NCI-H1930 (cell line): ENCODE data around the gene ARHGEF3.

Experiments
- DNase-seq, 2 experiments: peaks; one replicate each; lab custom pipeline; 2025; lab: John Stamatoyannopoulos, UW

The ARHGEF3 gene

DNA sequence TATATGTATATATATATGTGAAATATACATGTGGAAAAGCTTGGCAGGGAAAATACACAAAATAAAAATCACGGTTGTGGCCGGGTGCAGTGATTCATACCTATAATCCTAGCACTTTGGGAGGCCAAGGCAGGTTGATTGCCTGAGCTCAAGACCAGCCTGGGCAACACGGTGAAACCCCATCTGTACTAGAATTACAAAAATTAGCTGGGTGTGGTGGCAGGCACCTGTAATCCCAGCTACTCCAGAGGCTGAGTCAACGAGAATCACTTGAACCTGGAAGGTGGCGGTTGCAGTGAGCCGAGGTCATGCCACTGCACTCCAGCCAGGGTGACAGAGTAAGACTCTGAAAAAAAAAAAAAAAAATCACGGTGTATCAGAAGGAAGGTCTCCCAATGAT lies 20.8 kb upstream of the ARHGEF3 start:
- no peak for DNase-seq

DNA sequence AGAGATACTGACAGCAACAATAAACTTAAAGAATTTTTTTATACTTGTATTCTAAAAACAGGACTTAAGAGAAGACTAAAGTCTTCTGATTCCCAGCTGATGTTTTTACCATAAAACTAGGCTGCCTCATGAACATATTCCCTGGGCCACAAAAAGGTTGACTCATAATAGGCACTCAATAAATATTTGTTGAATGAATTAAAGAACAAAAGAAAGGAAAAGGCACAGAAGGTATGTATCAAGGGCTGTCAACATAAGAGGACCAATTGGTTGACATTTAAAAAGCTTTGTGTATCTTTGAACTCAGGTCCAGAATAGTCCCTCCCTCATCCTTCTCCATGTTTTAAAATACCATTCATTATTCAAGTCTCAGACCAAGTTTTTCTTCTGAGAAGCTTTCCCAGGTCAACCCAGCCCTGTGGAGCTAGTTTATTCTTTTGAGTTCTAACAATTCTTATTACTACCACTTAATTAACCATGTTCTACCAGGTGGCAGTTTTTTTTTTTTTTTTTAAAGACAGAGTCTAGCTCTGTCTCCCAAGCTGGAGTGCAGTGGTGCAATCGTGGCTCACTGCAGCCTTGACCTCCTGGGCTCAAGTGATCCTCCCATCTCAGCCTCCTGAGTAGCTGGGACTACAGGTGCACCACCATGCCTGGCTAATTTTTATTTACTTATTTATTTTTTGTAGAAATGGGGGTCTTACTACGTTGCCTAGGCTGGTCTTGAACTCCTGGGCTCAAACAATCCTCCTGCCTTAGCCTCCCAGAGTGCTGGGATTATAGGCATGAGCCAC lies 17.5 kb upstream of the ARHGEF3 start:
- peak; percentile 21 to 35 for DNase-seq

GRCh38 chr3:56818156-56818985 lies 16.6 kb upstream of the ARHGEF3 start:
- peak in 1 of 2 experiments; percentile 7 for DNase-seq

- no peak for DNase-seq
Measured at GRCh38 chr3:56817646-56818045, 15.9 kb upstream of the ARHGEF3 start.

- DNase-seq: no peak
Measured at GRCh38 chr3:56816061-56816460, 14.3 kb upstream of the ARHGEF3 start.

DNA sequence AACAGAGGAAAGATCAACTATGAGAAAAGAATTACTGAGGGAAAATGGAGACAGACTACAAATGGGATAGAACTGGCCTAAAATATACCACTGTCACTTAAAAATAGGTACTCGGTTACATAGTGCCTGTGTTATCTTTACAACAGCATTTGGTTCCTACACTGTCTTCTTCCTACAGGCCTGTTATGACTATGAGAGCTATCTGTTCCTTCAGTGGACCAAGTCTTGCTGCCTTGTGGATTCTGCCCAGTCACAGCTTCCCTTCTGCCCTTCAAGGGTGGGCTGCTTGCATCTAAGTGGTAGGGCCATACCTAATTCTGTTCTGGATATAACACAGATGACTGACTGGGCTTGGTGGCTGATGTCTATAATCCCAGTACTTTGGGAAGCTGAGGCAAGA lies 13.8 kb upstream of the ARHGEF3 start:
- DNase-seq: no peak

GRCh38 chr3:56813653-56813960 lies 11.9 kb upstream of the ARHGEF3 start:
- DNase-seq: no peak

DNA sequence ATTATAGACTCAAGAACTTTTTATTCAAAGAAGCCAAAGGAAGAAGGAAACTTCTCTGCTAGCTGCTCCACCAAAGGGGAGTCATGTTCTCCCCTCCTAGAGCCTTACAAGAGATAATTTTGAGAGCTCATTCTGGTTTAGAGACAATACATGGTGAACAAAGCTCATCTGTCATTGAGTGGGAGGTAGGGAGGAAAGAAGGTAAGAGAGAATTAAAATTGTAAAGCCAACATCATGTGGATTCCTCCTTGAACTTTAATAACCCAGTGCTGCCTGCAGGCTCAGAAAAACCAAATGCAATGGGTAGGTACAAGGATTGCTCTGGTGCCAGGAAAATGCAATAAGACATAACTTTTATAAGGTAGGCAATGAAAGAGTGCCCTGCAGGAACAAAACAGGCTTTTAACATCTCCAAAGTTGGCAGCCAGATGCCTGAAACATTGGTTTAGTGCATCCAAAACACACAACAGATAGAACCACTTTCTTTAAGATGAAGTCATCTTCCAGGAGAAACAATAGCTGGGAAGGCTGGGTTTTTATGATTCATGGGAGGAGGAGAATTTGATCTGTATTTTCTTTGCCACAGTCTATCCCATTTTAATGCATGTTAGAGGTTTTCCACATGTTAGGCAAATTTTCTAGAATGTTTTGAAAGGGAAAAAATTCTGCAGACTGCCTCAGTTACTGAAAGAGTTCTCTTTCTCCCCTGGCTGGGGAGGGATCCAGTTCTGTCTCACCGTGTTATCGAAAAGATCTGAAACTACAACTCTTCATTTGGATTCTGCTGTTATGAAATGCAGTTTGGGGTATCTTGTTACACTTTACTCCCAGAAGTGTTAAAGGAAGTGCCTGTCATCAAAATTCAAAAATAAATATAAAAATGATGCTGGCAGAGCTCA lies 11.3 kb upstream of the ARHGEF3 start:
- no peak for DNase-seq

DNA sequence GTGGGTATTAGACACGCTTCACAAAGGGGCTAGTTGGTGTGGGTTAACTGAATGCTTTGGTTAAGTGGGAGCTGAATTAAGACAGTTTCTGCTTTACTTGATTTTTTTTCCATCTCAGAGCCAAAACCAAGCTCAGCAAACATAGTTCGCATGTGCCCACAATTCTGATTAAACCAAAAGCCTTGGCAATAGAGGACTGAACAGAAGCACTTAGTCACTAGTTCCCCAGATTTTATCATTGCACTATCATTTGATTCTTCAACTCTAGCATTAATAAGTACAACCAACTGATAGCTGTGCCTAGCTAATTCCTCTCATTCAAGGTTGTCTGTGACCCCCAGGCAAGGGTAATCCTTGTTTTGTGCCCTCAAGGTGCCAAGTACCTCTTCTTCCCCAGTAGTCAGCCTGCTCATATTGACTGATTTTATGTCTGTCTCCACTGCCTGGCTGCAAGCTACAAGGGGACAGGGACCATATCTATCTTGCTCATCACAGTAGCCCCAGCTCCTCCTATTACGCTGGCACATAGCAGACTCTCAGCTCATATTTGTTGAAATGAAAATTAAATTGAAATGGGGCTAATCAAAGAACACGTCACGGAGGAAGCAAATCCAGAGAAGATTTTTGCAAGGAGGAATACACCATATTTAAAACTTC lies 9.9 kb upstream of the ARHGEF3 start:
- DNase-seq: no peak

DNA sequence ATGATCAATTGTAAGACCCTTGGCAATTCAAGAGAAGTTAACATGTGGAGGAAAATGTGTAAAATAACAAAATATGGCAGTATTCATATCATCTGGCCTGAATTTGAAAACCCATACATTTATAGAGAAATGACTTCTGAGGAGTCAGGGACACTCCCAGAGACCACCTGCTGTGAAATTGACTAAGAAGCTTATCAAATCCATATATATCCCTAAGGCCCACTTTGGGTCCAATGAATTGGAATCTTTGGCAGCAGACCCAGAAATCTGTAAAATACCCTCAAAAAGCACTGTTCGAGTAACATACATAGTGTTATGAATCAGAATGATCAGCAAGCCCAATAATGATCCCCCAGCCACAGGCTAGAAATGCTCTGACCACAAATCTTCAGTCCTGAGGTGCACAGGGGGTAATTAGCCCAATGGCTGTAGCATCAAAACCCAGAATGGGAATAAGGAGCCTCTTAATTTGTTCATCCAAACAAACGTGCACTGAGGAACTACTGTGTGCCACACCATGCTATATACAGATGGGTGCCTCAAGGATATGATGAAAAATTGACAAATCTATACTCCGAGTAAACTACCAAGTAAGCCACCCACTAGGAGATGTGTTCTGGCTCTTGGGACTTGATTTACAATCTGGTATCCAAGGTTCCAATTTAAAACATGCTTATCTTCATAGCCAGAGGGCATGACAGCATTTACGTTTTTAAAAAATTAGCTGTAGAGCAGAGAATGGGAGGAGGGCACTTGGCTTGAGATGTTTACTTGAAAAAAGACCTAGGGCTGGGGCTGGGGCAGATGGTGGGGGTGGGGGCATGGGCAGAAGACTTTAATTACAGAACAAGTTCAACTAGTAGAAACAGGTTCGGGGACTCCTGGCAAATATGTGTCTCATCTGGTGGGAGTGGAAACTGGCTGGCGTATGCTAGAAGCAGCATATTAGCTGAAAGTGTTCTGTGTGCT lies 9.1 kb upstream of the ARHGEF3 start:
- DNase-seq: no peak

DNA sequence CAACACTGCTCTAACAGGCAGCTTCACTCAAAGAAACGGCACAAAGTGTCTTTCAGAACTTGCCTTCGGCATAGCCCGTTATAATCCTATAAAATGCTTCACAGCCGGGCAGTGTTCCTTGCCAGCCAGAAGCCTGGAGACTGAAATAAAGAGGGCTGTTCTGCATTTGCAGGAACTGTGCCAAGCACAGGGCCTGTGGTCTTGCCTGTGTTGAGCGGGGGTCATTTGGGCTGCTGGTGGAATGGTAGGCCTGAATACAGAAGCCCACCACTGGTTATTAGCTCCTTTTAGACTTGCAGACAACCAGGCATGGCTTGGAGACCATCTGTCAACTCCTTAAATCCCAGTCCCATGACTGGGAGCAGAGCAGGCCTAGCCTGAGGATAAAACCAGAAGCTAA lies 4.7 kb upstream of the ARHGEF3 start:
- DNase-seq: no peak

DNA sequence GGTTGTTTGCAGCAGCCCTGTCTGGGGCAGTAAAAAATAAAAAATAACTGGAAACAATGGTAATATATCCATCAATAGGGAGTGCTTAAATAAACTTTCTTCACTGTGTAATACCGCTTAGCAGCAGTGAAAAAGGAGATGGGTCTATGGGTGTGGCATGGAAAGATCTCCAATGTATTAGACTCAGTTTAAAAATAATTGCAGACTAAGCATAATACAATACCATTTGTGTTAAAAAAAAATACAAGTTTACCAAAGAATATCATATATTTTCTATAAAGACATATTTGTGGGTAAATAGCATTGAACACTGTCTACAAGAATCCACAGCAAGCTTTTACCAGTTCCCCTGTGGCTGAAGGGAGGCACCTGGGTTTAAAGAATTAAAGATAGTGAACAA lies 1.0 kb upstream of the ARHGEF3 start:
- no peak for DNase-seq

DNA sequence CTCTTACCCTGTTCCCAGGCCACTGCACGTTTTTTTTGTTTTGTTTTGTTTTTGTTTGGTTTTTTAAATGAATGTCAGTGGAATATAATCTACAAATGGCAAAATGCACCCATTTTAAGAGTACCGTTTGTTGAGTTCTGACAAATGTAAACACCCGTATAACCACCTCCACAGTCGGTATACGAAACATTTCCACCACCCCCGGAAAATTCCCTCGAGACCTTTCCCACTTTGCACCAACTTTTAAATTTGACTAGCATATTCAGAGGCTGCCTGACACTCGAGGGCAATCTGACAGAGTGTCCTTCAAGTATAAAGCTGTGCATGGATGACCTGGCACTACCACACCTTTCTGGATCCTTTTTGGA lies 613 bp upstream of the ARHGEF3 start:
- DNase-seq: no peak

- no peak for DNase-seq
Measured at GRCh38 chr3:56800832-56801661, 702 bp downstream of the ARHGEF3 start.

DNA sequence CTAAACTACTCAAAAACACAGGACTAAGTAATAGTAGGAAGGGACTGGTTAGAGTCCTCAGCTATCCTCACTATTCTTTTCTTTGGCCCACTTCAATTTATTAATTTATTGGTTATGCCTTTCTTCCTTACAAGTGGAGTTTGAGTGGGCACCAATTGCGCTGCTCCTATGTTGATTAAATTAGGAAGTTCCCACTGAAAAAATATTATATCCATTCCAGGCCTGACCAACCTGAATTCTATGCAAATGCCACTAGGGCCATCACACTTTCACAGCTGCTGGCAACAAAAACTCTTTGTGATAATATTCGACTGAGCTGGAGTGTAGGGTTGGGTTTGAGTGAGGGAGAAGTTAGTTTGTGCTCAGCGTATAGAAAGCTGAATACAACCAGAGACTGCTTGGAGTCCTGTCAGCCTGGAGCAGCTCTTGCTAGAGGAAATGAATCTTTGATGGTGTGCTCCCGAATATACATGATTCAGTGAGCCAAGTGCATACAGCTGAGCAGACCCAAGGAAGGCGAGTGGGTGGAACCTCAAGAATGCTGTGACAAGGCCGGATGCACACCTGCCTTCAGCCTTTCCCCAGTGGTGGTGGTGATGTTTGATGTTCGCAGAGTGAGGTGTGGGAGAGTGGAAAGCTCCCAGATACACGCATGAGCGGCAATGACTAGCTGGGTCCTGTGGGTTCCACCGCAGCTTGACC lies 1.5 kb downstream of the ARHGEF3 start:
- no peak for DNase-seq

DNA sequence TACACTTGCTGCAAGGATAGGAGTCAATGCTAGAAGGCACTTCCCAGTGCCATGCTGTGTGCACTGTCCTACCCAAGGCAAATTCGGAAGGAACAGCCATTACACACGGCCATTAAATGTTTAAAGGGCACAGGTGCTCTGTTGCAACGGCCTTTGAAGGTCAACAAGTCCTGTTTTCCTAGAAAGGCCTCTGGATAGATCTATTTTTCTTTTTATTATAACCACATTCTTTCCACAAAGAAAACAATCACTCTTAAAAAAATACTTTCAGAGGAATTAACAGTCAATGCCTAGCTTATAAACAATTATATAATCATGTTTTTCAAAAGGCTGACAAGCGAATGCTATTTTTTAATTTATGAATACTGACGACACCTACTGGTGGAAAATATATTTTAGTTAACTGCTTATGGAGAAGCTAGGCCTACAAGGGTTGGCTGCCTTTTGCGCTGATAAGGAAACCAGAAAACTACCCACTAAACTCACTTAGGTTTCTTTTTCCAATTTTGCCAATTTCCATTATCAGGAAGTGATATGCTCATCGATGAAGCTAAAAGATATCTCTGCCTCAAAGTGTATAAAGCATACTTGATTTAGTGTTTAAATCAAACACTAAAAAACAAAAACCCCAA lies 2.4 kb downstream of the ARHGEF3 start:
- DNase-seq: peak in 1 of 2 experiments; percentile 49

GRCh38 chr3:56796996-56797395 lies 4.8 kb downstream of the ARHGEF3 start:
- no peak for DNase-seq

DNA sequence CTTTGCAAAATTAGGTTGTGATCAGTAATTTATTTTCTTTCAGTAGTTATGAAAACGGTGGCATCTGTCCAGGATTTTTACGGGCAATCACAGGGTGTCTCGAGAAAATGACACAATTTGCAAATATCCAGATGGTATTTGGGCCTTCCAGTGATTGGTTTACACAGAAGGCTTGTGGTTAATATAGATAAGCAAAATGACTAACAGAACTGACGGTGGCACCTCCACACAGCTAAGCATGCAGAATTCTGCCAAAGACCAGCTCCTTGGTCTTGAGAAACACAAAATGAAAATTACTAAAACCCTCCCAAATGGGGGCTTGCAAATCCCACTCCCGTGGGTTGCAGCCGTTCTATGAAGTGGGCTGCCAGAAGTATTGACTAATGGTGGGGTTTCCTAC lies 5.5 kb downstream of the ARHGEF3 start:
- DNase-seq: peak in 1 of 2 experiments; percentile 35

DNA sequence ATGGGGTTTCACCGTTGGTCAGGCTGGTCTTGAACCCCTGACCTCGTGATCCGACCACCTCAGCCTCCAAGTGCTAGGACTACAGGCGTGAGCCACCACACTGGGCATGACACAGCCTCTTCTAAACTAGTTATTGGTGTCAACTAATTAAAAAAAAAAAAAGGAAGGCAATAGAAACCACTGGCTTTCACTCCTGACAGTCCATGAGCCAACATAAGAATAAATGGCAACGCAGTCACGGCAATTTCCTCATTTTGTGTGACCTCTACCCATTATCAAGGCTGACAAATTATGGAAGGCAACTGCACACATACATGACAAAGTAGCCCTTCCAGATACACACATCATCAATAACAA lies 5.9 kb downstream of the ARHGEF3 start:
- no peak for DNase-seq
